Skin epidermis (tissue), 12 donors: Measurements from ENCODE around the gene BLACAT1.
A peak's percentile ranks its signal among the peaks of the same experiment; 100 is the strongest.
"Not testable (repeated sequence)": the region's sequence is repeated elsewhere in the genome, so short reads cannot be mapped to it uniquely, and the experiment has no call there.

ENCODE experiments used
- H3K27ac ChIP-seq, 21 experiments: fragments of 200-600 bp; sonication (generic) in 11 of 21; one replicate each; pipeline ENCODE4 v1.5.0; 2020; ENCODE audit warnings: mild to moderate bottlenecking in 3 of 21, inconsistent platforms in 2 of 21, moderate library complexity in 2 of 21
- H3K4me3 ChIP-seq, 7 experiments: fragments of 200-600 bp; sonication (generic) in 2 of 7; one replicate each; pipeline ENCODE4 v1.5.0; 2020; ENCODE audit warnings: inconsistent platforms in 2 of 7, mild to moderate bottlenecking in 2 of 7, moderate library complexity in 1 of 7

Gene BLACAT1

DNA sequence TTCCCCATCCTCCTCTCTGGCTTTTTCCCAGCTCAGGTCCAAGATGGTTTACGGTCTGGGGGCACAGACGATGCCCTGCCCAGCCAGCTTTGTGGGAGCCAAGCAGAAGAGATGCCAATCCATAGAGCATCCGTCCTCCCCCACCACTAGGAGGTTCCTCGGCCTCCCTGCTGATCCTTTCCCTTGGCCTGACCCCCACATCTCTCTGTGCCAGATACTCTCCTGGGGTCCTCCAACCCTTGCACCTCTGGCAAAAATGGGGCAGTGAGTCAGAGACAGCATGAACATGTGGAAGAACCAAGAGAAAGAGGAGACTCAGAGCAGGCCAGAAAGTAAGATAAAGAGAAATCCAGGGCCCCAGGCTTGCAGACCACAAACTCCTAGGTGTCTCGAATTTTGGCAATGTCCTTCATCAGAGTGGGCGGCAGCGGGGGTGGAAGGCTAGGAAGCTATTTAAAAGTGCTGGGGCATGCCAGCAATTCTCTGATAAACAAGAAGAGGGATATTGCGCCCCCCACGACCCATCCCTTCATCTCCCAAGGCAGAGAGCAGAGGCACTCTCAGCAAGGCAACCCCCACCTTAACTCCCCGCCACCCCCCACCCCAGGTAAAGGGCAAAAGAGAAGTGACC, 11.4 kb downstream of the BLACAT1 start:
- Histone ChIP-seq H3K27ac (no peak overlapping the region), H3K4me3 (no peak overlapping the region)

DNA sequence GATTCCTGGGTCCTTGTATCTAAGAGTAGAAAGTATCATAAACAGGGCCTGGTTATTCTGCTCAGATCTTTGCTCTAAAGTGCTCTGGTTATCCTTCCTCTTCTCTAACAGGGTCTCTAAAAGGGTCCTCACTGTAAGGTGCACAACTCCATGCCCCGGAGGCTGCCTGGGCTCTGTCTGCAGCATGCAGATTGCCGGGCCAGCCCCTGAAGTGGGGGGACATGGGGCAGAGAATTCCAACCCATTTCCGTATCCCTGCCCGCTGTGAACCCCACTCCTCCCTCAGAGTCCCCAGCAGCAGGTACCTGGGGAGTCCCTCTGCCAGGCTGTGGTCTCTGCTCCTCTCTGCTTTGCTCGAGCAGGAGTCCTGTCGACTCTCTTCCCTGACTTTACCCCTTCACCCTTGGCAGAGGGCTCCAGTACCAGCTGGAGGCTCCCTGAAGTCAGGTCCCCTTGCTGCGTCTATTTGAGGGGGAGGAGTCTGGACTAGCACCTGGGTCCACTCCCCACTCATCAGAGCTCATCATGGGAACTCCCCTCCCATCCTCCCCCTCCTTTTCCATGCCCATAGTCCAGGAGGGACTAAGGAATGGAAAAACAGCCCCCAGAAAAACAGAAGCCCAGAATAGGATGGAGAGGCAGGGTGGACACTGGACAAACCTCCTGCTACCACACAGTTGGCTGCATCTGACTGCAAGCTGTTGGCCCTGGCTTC, 12.1 kb downstream of the BLACAT1 start:
- Histone ChIP-seq H3K27ac (no peak overlapping the region), H3K4me3 (no peak overlapping the region)

DNA sequence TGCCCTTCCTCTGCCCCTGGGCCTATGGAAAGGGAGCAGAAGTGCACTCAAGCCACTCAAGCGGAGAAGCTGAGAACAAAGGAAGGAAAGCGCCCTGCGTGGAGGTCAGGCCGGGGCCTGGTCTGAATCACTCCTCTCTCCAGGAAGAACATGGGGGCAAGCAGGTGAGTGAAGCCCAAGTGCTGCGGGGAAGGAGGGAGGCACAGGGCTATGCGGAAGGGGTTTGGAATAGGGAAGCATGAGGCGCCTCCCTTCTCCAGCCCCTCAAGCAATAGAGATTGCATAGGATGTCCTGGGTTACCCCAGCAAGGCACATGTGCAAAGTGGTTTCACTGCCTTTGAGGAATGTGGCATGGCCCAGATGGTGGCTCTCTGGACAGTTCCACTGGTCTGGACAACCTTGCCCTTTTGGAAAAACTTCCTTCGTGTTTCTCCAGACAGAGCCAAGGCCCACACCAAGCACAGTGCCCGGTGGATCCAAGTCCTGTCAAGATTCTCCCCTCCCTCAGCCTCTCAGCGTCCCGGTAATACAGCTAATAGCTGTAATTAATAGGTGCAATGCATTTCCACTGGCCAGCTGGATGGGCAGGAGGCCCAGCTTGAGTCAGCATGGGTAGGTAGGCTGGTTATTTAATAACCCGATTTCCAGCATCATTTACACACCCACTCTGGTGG, 13.7 kb downstream of the BLACAT1 start:
- peak overlapping the region in 3 of 21 experiments; percentile 3 to 87 (median 27) for H3K27ac ChIP-seq

DNA sequence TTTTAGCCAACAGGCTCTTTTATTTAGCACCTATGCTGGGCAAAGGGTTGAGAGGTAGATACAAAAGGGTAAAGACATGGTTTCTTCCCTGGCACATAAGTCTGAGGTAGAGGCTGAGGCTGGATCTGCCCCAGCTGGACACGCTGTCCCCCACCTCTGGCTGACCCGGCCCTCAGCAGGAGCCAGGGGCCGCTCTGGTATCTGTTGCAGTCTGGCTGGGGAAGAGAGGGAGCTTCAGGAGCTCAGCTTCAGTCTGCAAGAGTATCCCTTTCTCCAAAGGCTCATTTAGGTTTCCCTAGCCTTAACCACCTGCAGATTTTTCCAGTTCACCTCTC, 14.2 kb downstream of the BLACAT1 start:
- Histone ChIP-seq H3K27ac (peak overlapping the region in 6 of 21 experiments; percentile 3 to 87 (median 70)), H3K4me3 (no peak overlapping the region)

More for the DNA sequence above, 13.7 kb downstream of the BLACAT1 start:
- H3K4me3 ChIP-seq = no peak overlapping the region

DNA sequence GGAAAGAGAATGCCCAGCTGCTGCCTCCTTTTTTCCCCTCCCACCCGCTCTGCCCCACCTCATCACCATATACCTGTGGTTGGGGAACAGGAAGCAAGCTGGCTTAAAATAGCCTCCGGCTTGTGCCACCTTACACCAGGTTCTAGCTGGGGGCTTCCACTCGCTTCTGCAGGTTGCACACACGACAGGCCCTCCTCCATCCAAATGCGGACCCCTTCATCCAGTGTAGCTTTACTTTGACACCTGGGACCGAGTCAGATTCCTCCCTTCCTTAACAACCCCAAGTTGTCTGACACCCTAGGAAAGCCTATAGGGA, 14.6 kb downstream of the BLACAT1 start:
- H3K27ac ChIP-seq = peak overlapping the region in 10 of 21 experiments; percentile 3 to 87 (median 62)
- no peak overlapping the region for H3K4me3 ChIP-seq

DNA sequence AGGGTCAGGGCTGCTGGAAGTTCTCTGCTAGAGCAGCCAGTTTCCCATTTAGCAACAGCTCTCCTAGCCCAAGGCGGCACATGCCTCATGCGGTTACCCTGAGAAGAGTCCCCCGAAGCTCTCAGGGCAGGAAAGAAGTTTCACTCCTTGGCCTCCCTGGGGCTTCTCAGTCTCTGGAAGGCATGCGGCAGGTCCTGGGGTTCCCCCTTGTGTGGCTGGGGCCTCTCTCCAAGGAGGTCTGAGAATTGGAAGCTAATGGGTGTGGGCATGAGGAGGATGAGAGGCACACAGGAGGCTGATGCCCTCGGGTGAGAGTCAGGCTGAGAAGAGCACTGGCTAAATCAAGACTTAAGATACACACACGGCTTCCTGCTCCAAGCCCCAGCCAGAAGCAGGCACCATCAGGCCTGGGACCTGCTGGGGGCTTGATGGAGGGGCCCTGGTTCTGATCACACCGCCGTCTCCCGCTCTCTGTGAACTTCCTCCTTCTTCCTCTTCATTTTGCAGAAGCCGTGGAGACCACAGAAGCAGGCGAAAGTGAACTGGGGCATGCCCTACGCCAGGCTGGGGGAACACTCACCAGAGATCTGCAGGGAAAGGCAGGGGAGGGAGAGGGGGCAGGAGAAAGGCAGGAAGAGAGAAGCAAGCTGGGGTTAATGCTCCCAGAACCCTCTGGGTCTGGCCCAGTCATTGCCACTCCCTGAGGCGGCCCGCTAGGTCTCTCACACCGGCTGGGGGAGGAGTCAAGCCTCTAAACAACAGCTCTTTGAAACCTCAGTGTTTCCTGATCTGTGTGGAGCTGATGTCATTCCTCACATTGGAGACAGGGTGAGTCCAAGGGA, 15.1 kb downstream of the BLACAT1 start:
- peak overlapping the region in 14 of 21 experiments; percentile 2 to 87 (median 61) for H3K27ac ChIP-seq
- no peak overlapping the region for H3K4me3 ChIP-seq

DNA sequence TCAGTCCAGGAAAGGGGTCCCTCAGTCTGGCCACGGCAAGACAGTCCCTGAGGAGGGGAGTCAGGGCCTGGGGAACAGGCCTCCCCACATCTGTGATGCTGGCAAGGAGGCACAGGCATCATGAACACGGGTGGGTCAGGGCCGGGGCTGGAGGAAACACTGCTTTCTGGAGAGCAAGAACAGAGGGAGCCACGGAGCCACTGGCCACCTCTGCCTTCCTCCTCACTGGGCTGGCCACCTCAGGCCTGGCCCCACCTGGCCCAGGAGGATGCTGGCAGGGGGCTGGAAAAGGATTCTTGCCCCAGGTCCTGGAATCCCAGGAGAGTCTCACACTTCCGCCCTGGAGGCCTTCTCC, 15.7 kb downstream of the BLACAT1 start:
- Histone ChIP-seq H3K4me3 (no peak overlapping the region), H3K27ac (peak overlapping the region in 9 of 21 experiments; percentile 20 to 87 (median 63))

DNA sequence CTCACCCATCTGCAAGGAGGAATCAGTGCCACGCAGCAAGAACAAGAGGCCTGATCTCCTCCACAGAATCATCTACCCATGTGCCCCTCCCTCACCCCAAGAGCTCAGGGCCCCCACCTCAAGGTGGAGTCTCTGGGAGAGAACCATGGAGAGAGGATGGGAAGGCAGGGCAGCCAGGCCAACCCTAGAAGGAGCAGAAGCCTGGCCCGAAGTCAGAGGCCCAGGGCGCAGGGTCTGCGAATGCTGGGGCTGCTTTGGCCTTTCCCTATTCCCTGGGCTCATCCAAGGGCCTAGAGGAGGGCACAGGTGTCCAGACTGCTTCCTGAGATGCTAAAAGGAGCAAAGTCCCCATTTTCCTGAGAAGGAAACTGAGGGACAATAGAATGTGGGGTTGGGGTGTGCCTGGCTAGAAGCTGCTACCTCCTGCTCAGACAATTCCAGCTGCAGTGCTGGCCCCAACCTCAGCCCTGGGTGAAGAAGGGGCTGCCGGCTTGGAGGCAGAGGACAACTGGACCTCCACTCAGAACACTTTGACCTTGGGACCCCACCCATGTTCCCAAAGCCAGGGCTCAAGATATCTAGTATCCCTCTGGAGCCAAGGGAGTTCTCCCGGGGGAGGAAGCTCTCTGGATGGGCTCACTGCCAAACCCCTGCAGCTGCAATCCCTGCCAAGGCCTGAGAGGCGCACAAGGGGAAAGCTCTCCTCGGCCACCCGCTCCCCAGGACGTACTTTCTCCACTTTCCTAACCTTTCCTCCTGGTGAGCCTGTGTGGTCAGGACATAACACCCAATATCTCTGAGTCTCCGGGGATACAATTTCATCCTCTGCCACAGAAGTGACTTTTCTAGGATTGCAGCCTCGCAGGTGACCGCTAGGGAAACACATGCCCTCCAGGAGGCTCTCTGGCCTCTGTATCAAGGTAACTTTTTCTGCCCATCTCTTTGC, 17.4 kb downstream of the BLACAT1 start:
- Histone ChIP-seq H3K4me3 (no peak overlapping the region), H3K27ac (no peak overlapping the region)

DNA sequence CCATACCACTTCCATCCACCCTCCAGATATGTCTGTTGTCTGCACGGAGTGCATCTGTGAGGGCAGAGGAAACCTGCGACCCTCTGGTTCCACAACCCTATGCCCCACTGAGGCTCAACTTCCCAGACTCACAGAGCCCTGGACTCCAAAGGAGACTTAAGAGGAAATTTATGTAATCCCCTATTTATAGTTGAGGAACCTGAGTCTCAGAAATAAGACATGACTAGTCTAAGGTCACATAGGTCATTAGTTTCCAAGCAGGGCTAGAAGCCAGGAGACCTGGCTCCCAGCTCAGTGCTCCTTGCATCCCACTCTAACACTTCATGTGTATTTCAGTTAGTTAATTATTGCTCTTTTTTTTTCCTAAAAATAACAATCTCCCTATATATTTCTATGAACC, 18.3 kb downstream of the BLACAT1 start:
- Histone ChIP-seq H3K27ac (no peak overlapping the region), H3K4me3 (no peak overlapping the region)

DNA sequence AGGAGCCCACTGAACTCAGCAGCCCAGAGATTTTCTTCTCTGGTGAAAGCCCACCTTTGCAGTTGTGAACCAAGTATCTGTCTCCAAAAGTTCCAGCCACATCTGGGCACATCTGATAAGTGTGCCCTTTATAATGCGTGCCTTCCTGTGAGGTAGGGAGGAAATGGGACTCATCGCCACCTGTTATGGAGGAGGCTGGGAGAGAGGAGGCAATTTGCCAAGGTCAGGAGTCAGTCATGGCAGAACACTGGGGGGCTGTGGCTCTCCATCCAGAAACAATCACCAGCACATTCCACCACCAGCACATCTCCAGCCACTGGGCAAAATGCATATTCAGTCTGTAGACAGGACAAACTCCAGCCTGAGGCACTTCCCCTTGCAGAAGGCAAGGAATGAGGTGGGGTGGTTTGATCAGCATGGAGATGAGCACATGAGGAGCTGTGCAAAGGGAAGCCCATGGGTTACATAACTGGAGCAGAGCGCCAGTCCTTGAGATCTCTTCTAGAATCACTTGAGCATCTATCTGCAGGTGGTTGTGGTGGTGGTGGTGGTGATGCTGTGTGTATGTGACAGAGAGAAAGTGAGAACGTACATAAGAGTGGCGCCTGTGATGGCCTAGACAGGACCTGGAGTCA, 19.0 kb downstream of the BLACAT1 start:
- Histone ChIP-seq H3K27ac (no peak overlapping the region), H3K4me3 (no peak overlapping the region)

DNA sequence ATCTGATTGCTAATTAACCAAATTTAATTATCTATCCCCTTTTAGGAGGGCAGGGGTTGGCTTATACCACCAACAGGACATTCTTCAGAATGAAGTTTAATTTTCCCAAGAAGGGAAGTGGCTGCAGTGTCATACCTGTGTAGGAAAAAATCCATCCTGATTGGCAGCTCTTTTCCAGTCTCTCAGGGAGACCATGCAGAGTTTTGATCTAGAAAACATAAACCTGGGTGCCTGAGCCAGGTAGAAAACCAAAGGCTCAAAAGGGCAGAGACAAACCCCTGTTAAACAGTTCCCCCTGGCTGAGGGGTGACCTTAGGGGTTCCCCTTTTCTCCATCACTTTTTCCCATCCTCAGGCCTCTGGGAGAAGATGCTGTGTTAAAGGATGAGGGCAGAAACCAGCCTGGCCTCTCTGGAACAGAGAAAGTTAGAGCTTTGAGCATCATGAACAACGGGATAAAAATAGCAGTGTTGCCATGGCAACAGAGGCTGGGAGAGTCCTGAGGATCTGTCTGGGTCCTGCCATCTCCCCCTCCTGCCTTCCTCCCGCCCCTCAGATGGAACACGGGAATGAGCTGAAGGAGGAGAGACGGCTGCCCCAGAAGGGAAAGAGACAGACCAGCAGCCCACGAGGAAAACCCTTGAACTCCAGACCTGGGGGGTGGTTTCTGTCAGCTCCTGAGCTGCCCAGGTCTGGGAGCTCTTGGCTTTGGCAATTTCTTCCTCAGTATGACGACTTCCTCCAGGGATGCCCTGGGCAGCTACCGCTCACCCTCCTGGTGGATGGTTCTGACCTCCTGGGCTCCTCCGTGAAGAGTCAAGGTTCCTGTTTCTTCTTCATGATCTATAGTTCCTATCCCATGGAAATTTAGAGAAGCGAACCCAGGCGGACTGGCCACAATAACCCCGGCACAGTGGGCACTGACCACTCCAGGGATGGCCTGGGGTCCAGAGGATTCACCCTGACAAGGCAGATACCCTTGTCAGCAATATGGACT, 20.0 kb downstream of the BLACAT1 start:
- Histone ChIP-seq H3K4me3 (no peak overlapping the region), H3K27ac (no peak overlapping the region)

DNA sequence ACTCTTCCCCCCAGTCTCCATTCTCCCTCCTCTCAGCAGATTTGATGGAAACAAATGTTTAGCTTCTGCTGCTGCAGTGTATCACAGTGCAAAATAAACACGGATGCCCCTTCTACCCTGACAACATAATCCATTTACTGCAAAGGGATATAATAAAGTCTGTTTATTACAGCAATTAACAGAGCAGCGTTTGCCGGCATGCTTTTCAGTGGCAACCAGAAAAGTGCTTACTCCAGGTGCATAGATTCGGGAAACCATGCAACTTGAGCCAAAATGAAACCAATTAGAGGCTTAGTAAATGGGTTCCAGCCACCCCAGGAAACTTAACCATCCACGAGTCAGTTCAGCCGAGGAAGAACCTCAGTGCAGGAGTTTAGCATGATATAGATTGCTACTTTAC, 21.1 kb downstream of the BLACAT1 start:
- no peak overlapping the region for H3K4me3 ChIP-seq
- H3K27ac ChIP-seq = no peak overlapping the region

DNA sequence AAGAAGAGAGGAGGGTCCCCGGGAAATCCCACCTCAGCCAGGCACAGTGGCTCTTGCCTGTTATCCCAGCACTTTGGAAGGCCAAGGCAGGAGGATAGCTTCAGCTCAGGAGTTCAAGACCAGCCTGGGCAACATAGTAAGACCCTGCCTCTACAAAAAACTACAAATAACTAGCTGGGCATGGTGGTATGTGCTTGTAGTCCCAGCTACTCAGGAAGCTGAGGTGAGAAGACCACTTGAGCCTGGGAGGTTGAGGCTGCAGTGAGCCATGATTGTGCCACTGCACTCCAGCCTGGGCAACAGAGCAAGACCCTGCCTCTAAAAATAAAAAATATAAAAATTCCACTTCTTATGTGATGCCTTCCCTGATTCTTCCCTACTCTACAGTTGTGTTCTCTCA, 23.2 kb downstream of the BLACAT1 start:
- not testable (repeated sequence) for H3K4me3 ChIP-seq, H3K27ac ChIP-seq

DNA sequence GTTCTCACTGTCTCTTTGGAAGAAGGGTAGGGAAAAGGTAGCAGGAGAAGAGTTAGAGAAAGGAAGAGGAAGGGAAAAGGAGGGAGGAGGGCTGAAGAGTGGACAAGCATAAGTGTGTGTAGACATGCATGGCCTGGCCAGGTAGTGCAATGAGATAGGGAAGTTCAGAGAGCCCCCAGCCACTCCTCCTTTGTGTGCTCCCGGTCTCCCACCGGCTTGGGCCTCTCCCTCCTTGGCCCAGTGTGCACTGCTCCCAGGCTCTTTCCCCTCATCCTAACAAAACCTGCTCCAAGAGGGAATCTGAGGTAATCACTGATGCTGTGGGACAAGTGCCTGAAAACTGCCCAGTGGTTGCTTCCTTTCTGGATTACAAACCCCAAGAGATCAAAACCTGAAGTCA, 23.7 kb downstream of the BLACAT1 start:
- Histone ChIP-seq H3K27ac (no peak overlapping the region), H3K4me3 (no peak overlapping the region)

DNA sequence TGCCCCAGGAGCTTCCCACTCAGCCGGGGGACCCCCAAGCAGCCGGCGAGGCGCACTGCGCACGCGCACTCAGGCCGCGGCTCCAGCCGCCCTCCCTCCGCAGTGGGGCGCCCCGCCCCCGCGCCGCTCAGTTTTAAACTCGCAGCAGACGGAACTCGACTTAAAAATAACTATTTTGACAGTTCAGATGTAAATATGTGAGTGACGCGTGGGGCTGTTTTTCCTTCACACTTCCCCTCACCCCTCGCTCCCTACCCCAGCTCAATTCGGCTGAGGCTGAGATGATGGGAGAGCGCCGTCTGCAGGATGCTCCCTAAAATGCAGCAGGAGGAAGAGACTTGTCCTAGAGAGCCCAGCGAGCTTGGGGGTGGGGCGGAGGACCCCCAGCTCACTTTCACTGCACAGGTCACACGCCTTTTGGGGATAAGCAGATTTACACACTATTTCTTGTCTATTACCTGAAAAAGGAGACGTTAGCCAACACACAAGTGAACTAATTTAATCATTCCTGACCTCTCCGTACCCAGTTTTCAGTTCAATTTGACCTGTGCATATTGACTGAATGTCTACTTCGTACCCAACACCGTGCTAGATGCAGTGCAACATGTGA, 25.0 kb downstream of the BLACAT1 start:
- Histone ChIP-seq H3K27ac (no peak overlapping the region), H3K4me3 (peak overlapping the region; percentile 13 to 40 (median 26))

DNA sequence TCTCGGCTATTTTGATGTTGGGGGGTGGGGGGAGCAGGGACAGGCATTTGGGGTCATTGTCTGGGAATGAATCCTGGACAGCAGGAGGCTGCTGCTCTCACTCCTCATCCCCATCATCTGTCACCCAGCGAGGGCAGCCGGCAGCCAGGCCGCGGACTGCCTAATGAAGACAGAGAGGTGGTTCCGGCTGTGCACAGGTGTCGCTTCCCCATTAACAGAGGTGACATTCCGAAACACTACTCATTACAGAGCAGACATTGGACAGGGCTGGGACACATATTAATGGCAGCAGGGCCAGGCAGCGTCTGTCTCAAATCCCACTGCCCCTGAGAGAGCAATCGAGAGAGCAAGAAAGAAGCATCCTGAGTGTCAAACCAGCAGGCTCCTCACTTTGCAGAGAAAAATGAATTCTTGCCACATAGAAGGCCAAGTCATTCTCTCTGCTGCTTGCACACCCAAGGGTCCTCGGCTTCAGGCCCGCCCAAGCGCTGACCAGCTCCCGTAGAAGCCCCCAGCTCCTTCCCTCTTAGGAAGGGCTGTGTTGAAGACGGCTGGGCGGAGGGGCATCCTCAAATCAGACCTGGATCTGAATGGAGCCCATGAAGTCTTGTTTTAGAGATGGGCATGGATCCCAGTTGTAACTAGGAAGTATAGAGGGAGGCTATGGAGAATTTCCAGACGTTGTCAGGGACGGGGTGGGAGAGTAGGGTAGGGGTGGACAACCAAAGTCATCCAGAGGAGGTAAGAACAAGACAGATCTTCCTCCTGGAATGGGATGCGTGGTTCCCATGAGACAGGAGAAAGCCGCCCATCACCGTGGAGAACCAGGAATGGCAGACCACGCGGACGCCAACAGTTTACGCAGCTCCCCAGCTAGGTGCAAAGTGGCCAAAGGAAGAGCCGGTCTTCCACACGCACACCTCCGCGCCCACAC, 25.8 kb downstream of the BLACAT1 start:
- Histone ChIP-seq H3K4me3 (peak overlapping the region; percentile 13 to 40 (median 26)), H3K27ac (no peak overlapping the region)
